ENCODE results near the gene THYN1.

Gene THYN1

DNA sequence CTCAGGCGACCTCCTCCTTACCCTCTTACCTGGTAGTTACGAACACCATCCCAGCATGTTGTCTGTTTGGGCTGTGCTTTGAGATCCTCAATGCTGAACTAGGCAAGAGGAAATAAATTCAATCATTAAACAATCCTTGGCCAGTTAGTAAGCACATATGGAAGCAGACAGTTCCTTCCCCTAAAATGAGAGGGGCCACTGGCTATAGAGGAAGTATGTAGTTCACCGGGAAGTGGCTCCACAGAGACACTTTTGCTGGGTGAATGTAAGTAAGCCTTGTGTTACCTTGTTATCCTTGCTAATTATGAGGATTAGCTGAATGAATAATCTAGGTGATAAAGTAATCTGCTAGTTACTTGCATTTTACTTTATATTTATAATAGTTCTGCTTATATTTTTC, 2.9 kb downstream of the THYN1 start:
- H3K79me2 ChIP-seq (ENCODE audit: control insufficient read depth, insufficient read depth, low read length) = no peaks in the 10 kb centered on the region
- no peak overlapping the region for H2BK15ac ChIP-seq (replicated peaks; ENCODE audit: low read depth)
- H4K5ac ChIP-seq (ENCODE audit: low read length) = no peak overlapping the region
- H2AK5ac ChIP-seq (ENCODE audit: low read length) = no peak overlapping the region
- no peak for DNase-seq
- H3K27ac ChIP-seq (ENCODE audit: low read depth, low read length) = no peak overlapping the region
- no peak overlapping the region for H3K23ac ChIP-seq (ENCODE audit: low read length)
- peaks cover 2% of the 10 kb centered on the region for H3K4me1 ChIP-seq (ENCODE audit: control insufficient read depth, low read depth, low read length)
- H3K56ac ChIP-seq (ENCODE audit: low read length) = no peak overlapping the region
- H3K4me2 ChIP-seq (ENCODE audit: low read length) = no peak overlapping the region
- H3K9ac ChIP-seq (ENCODE audit: low read length) = no peak overlapping the region
- H2BK120ac ChIP-seq (ENCODE audit: low read depth, low read length) = no peak overlapping the region
- no peaks in the 10 kb centered on the region for H3K27me3 ChIP-seq (ENCODE audit: insufficient read depth, low read length, poor library complexity)
- no peaks in the 10 kb centered on the region for H3K79me1 ChIP-seq (ENCODE audit: low read length)
- peaks cover 2% of the 10 kb centered on the region for H3K36me3 ChIP-seq (ENCODE audit: control insufficient read depth, insufficient read depth, low read length)
- no peak overlapping the region for H4K8ac ChIP-seq (ENCODE audit: low read depth, low read length)
- no CpG with 5 or more reads among the region's 3 CpGs for WGBS (ENCODE audit: extremely low coverage, insufficient coverage, low lambda C conversion rate)
- no peak overlapping the region for H3K4me3 ChIP-seq (ENCODE audit: low read length)
- no peak overlapping the region for H3K4ac ChIP-seq (ENCODE audit: low read depth, low read length)
- H2BK5ac ChIP-seq (ENCODE audit: low read length) = no peak overlapping the region
- no peak overlapping the region for H3K18ac ChIP-seq (ENCODE audit: low read length)

DNA sequence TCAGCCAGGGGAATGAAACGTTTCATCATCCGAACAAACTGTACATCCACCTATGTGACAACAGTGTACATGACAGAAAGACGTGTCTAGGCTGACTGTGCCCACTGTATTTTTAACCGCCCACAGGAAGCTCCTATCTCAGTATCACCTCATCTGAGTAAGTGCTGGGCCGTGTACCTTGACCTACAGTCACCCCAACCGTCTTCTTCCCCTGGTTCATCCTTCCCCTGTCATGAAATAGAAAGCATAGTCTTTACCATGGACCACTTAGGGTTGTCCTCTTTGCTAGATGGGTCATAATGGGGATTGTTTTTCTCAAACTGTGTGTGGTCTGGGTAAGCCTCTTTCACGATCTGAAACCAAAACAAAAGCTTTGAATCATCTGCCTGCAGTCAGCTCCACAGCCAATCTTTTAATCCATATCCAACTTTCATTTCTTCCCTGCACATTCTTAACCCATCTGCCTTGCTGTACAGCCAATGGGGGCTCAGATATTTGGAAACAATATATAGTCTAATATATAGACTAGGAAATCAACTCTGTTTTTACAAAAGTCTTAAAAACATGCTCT, 4.2 kb downstream of the THYN1 start:
- H2BK120ac ChIP-seq (ENCODE audit: low read depth, low read length) = no peak overlapping the region
- H3K18ac ChIP-seq (ENCODE audit: low read length) = no peak overlapping the region
- H3K36me3 ChIP-seq (ENCODE audit: control insufficient read depth, insufficient read depth, low read length) = peaks cover 2% of the 10 kb centered on the region
- peaks cover 2% of the 10 kb centered on the region for H3K4me1 ChIP-seq (ENCODE audit: control insufficient read depth, low read depth, low read length)
- no peaks in the 10 kb centered on the region for H3K79me1 ChIP-seq (ENCODE audit: low read length)
- H3K4ac ChIP-seq (ENCODE audit: low read depth, low read length) = no peak overlapping the region
- no peak overlapping the region for H4K5ac ChIP-seq (ENCODE audit: low read length)
- H3K27ac ChIP-seq (ENCODE audit: low read depth, low read length) = no peak overlapping the region
- H3K4me2 ChIP-seq (ENCODE audit: low read length) = no peak overlapping the region
- H4K8ac ChIP-seq (ENCODE audit: low read depth, low read length) = no peak overlapping the region
- H3K9ac ChIP-seq (ENCODE audit: low read length) = no peak overlapping the region
- H3K4me3 ChIP-seq (ENCODE audit: low read length) = no peak overlapping the region
- no peak overlapping the region for H2BK15ac ChIP-seq (replicated peaks; ENCODE audit: low read depth)
- H2AK5ac ChIP-seq (ENCODE audit: low read length) = no peak overlapping the region
- H3K56ac ChIP-seq (ENCODE audit: low read length) = no peak overlapping the region
- no peak overlapping the region for H2BK5ac ChIP-seq (ENCODE audit: low read length)
- no peak for DNase-seq
- no peaks in the 10 kb centered on the region for H3K27me3 ChIP-seq (ENCODE audit: insufficient read depth, low read length, poor library complexity)
- no CpG with 5 or more reads among the region's 7 CpGs for WGBS (ENCODE audit: extremely low coverage, insufficient coverage, low lambda C conversion rate)
- no peak overlapping the region for H3K23ac ChIP-seq (ENCODE audit: low read length)
- no peaks in the 10 kb centered on the region for H3K79me2 ChIP-seq (ENCODE audit: control insufficient read depth, insufficient read depth, low read length)

DNA sequence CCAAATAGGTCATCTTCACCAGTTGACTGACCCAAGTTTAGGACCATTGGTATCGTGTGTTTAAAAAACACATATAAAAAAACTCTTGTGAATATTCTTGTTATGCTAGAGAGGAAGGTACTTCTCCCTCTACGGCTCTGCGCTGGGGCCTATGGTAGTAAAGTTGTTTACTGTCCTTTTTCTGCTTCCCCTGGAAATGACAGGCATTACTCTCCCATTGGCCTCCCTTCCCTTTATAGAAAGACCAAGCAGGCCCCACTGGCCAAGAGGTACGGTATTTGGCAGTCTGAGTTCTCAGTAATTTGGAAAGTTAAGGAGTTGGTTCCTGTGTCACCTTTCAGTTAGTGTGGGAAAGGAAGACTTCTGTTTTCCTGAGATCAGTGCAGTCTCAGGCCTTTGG, 6.5 kb downstream of the THYN1 start:
- H2AK5ac ChIP-seq (ENCODE audit: low read length) = no peak overlapping the region
- H3K9ac ChIP-seq (ENCODE audit: low read length) = no peak overlapping the region
- no peak overlapping the region for H2BK15ac ChIP-seq (replicated peaks; ENCODE audit: low read depth)
- no peak overlapping the region for H3K4ac ChIP-seq (ENCODE audit: low read depth, low read length)
- H3K4me1 ChIP-seq (ENCODE audit: control insufficient read depth, low read depth, low read length) = no peaks in the 10 kb centered on the region
- no peak overlapping the region for H4K8ac ChIP-seq (ENCODE audit: low read depth, low read length)
- H4K5ac ChIP-seq (ENCODE audit: low read length) = no peak overlapping the region
- DNase-seq = no peak
- H3K56ac ChIP-seq (ENCODE audit: low read length) = no peak overlapping the region
- H2BK120ac ChIP-seq (ENCODE audit: low read depth, low read length) = no peak overlapping the region
- no peak overlapping the region for H3K4me3 ChIP-seq (ENCODE audit: low read length)
- no peak overlapping the region for H3K27ac ChIP-seq (ENCODE audit: low read depth, low read length)
- no peaks in the 10 kb centered on the region for H3K27me3 ChIP-seq (ENCODE audit: insufficient read depth, low read length, poor library complexity)
- WGBS (ENCODE audit: extremely low coverage, insufficient coverage, low lambda C conversion rate) = no CpG with 5 or more reads among the region's 4 CpGs
- H3K36me3 ChIP-seq (ENCODE audit: control insufficient read depth, insufficient read depth, low read length) = peaks cover 5% of the 10 kb centered on the region
- no peak overlapping the region for H3K23ac ChIP-seq (ENCODE audit: low read length)
- H3K79me1 ChIP-seq (ENCODE audit: low read length) = no peaks in the 10 kb centered on the region
- no peaks in the 10 kb centered on the region for H3K79me2 ChIP-seq (ENCODE audit: control insufficient read depth, insufficient read depth, low read length)
- H3K4me2 ChIP-seq (ENCODE audit: low read length) = no peak overlapping the region
- no peak overlapping the region for H3K18ac ChIP-seq (ENCODE audit: low read length)
- H2BK5ac ChIP-seq (ENCODE audit: low read length) = no peak overlapping the region

DNA sequence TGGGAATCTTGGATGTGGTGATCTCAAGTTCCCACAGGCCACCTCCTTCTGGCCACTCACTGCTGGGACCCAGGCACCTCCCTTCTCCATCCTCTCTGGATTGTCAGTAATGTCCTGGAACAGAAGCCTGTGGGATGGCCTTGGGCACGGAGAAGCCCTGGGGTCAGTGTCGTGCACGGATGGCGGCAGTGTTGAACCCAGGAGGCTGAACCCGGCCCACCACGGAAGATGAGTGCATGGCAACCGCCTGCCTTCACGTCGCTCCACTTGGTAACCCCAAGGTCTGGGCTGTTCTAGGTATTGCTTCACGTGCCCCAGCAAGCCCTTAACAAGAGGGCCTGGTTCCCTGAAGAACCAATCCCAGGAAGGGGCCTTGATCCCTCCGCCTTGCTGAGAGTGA, 7.1 kb downstream of the THYN1 start:
- Histone ChIP-seq H3K56ac (ENCODE audit: low read length) (no peak overlapping the region), H2BK15ac (replicated peaks; ENCODE audit: low read depth) (no peak overlapping the region), H3K79me1 (ENCODE audit: low read length) (no peaks in the 10 kb centered on the region), H4K5ac (ENCODE audit: low read length) (no peak overlapping the region), H3K18ac (ENCODE audit: low read length) (no peak overlapping the region), H2AK5ac (ENCODE audit: low read length) (no peak overlapping the region), H4K8ac (ENCODE audit: low read depth, low read length) (no peak overlapping the region), H3K36me3 (ENCODE audit: control insufficient read depth, insufficient read depth, low read length) (peaks cover 5% of the 10 kb centered on the region), H3K4me3 (ENCODE audit: low read length) (no peak overlapping the region), H3K4ac (ENCODE audit: low read depth, low read length) (no peak overlapping the region), H3K27ac (ENCODE audit: low read depth, low read length) (no peak overlapping the region), H3K4me2 (ENCODE audit: low read length) (no peak overlapping the region), H3K79me2 (ENCODE audit: control insufficient read depth, insufficient read depth, low read length) (no peaks in the 10 kb centered on the region), H2BK5ac (ENCODE audit: low read length) (no peak overlapping the region), H3K9ac (ENCODE audit: low read length) (no peak overlapping the region), H2BK120ac (ENCODE audit: low read depth, low read length) (no peak overlapping the region), H3K27me3 (ENCODE audit: insufficient read depth, low read length, poor library complexity) (no peaks in the 10 kb centered on the region), H3K4me1 (ENCODE audit: control insufficient read depth, low read depth, low read length) (no peaks in the 10 kb centered on the region), H3K23ac (ENCODE audit: low read length) (no peak overlapping the region)
- DNase-seq = no peak
- WGBS (ENCODE audit: extremely low coverage, insufficient coverage, low lambda C conversion rate) = no CpG with 5 or more reads among the region's 11 CpGs

DNA sequence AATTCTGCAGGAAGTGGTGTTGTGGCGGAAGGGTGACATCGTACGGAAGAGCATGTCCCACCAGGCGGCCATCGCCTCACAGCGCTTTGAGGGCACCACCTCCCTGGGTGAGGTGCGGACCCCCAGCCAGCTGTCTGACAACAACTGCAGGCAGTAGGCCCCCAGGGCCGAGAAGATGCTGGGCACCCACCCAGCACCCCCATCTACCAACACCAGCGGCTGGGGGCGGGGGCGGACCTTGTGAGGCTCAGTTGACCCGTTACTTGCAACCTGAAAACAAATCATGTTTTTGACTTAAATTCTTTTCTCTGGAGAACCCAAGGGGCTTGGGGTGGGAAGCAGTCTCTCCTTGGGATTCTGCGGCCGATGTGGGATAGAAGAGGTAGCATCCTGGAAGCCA, 7.7 kb downstream of the THYN1 start:
- Histone ChIP-seq H2BK15ac (replicated peaks; ENCODE audit: low read depth) (no peak overlapping the region), H2BK120ac (ENCODE audit: low read depth, low read length) (no peak overlapping the region), H3K9ac (ENCODE audit: low read length) (no peak overlapping the region), H2AK5ac (ENCODE audit: low read length) (no peak overlapping the region), H3K36me3 (ENCODE audit: control insufficient read depth, insufficient read depth, low read length) (peaks cover 5% of the 10 kb centered on the region), H3K18ac (ENCODE audit: low read length) (no peak overlapping the region), H2BK5ac (ENCODE audit: low read length) (no peak overlapping the region), H3K79me1 (ENCODE audit: low read length) (no peaks in the 10 kb centered on the region), H3K27me3 (ENCODE audit: insufficient read depth, low read length, poor library complexity) (no peaks in the 10 kb centered on the region), H3K79me2 (ENCODE audit: control insufficient read depth, insufficient read depth, low read length) (no peaks in the 10 kb centered on the region), H3K4me2 (ENCODE audit: low read length) (no peak overlapping the region), H3K56ac (ENCODE audit: low read length) (no peak overlapping the region), H3K27ac (ENCODE audit: low read depth, low read length) (no peak overlapping the region), H4K5ac (ENCODE audit: low read length) (no peak overlapping the region), H3K23ac (ENCODE audit: low read length) (no peak overlapping the region), H3K4ac (ENCODE audit: low read depth, low read length) (no peak overlapping the region), H3K4me1 (ENCODE audit: control insufficient read depth, low read depth, low read length) (no peaks in the 10 kb centered on the region), H3K4me3 (ENCODE audit: low read length) (no peak overlapping the region), H4K8ac (ENCODE audit: low read depth, low read length) (no peak overlapping the region)
- no peak for DNase-seq
- WGBS (ENCODE audit: extremely low coverage, insufficient coverage, low lambda C conversion rate) = no CpG with 5 or more reads among the region's 14 CpGs

DNA sequence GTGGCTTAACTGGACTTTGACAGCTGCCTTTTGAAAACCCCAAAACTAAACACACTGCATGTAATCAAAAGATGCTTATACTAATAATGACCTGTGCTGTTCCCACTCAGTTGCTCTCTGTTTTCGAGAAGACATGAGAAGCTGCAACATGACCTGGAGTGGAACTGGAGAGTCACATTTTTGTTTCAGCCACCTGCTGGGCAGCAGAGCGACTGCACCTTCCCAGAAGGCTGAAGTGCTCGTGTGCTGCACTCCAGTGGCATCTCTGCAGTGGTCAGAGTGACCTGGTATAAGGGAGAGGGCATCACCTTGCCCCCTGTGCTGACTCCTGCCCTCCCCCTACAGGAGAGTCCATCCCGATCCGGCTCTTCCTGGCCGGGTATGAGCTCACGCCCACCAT, 8.6 kb downstream of the THYN1 start:
- DNase-seq = peak; percentile 53
- Histone ChIP-seq H3K4ac (ENCODE audit: low read depth, low read length) (no peak overlapping the region), H3K4me2 (ENCODE audit: low read length) (no peak overlapping the region)

More for the DNA sequence above, 8.6 kb downstream of the THYN1 start:
- no CpG with 5 or more reads among the region's 7 CpGs for WGBS (ENCODE audit: extremely low coverage, insufficient coverage, low lambda C conversion rate)
- no peaks in the 10 kb centered on the region for H3K79me2 ChIP-seq (ENCODE audit: control insufficient read depth, insufficient read depth, low read length)
- H3K36me3 ChIP-seq (ENCODE audit: control insufficient read depth, insufficient read depth, low read length) = peaks cover 5% of the 10 kb centered on the region
- no peak overlapping the region for H2AK5ac ChIP-seq (ENCODE audit: low read length)
- no peak overlapping the region for H3K27ac ChIP-seq (ENCODE audit: low read depth, low read length)
- H4K8ac ChIP-seq (ENCODE audit: low read depth, low read length) = no peak overlapping the region
- H3K79me1 ChIP-seq (ENCODE audit: low read length) = no peaks in the 10 kb centered on the region
- H3K27me3 ChIP-seq (ENCODE audit: insufficient read depth, low read length, poor library complexity) = no peaks in the 10 kb centered on the region
- no peak overlapping the region for H4K5ac ChIP-seq (ENCODE audit: low read length)
- H3K18ac ChIP-seq (ENCODE audit: low read length) = no peak overlapping the region
- H3K56ac ChIP-seq (ENCODE audit: low read length) = no peak overlapping the region
- no peak overlapping the region for H3K4me3 ChIP-seq (ENCODE audit: low read length)
- no peak overlapping the region for H2BK5ac ChIP-seq (ENCODE audit: low read length)
- H3K4me1 ChIP-seq (ENCODE audit: control insufficient read depth, low read depth, low read length) = no peaks in the 10 kb centered on the region
- H2BK120ac ChIP-seq (ENCODE audit: low read depth, low read length) = no peak overlapping the region
- no peak overlapping the region for H2BK15ac ChIP-seq (replicated peaks; ENCODE audit: low read depth)
- H3K9ac ChIP-seq (ENCODE audit: low read length) = no peak overlapping the region
- no peak overlapping the region for H3K23ac ChIP-seq (ENCODE audit: low read length)
